HCT116 (cell line): Measurements from ENCODE around the gene GRAMD2A. TPM values are rescaled to one million over a fixed set of nuclear protein-coding genes. Genes with fewer than 3 reads are reported as not detected.

Source experiments
- ATAC-seq: fragments of 200-7000 bp; cut with Tn5 transposase; 2 replicates; pipeline ENCODE4 v1.9.1; 2020; ENCODE audit warnings: mild to moderate bottlenecking, moderate library complexity
- BruUV-seq: library from RNA; stranded (reverse); fragments of 400-500 nt; replicated peaks from 2 replicates; lab custom pipeline; 2021; lab: Mats Ljungman, UMichigan
- CTCF ChIA-PET: fragments of 300-600 bp; sonication (Branson Sonifier 250); formaldehyde crosslinking; loops from one replicate; lab custom pipeline; 2021; ENCODE audit warnings: antibody characterized with exemption; lab: Charles Lee
- POLR2A ChIA-PET: fragments of 300-600, 350-600 bp; sonication (Branson Sonifier 250); formaldehyde crosslinking; loops from one replicate; lab custom pipeline; 2021; ENCODE audit warnings: antibody characterized with exemption; lab: Charles Lee
- RAD21 ChIA-PET, 2 experiments: fragments of 300-600 bp; sonication (Branson Sonifier 250); formaldehyde crosslinking; loops; one replicate each; lab custom pipeline; 2023; ENCODE audit warnings: low total read pairs in 2 of 2; ENCODE audit not compliant: uncharacterized antibody in 2 of 2, unreplicated experiment in 2 of 2, low non-redundant PET in 1 of 2; lab: Charles Lee
- DNase-seq: peaks from one replicate; pipeline ENCODE4 v3.0.0-alpha.2; 2010; ENCODE audit warnings: low read depth, low spot score
- H2AFZ ChIP-seq: fragments of 200-600 bp; shearing (Covaris generic), sonication (generic); 2 replicates; pipeline ENCODE4 v1.6.1; 2017; ENCODE audit warnings: low read depth, mixed run types, mixed read lengths, antibody characterized with exemption, low read length; ENCODE audit not compliant: poor library complexity, severe bottlenecking
- H3K27ac ChIP-seq: 2 replicates; pipeline ENCODE4 v1.5.1; 2012; ENCODE audit warnings: low read depth, low read length
- H3K27me3 ChIP-seq: fragments of 200-600 bp; sonication (generic); 2 replicates; pipeline ENCODE4 v1.6.1; 2016; ENCODE audit warnings: mixed run types, low read length, mixed read lengths; ENCODE audit not compliant: insufficient read depth
- H3K36me3 ChIP-seq, 2 experiments: fragments of 200-500 bp in 1 of 2; fragments of 200-600 bp in 1 of 2; sonication (Bioruptor generic) in 1 of 2; sonication (generic) in 1 of 2; 2 replicates each; pipeline versions ENCODE4 v1.5.1 to v1.6.1; 2014 to 2016; ENCODE audit warnings: low read length in 2 of 2, inconsistent platforms in 1 of 2, mixed read lengths in 1 of 2, mixed run types in 1 of 2; ENCODE audit not compliant: insufficient read depth in 2 of 2, control insufficient read depth in 1 of 2
- H3K4me1 ChIP-seq, 2 experiments: fragments of 200-600 bp in 1 of 2; sonication (generic) in 1 of 2; 2 replicates each; pipeline versions ENCODE4 v1.5.1 to v1.6.1; 2012 to 2017; ENCODE audit warnings: low read length in 2 of 2, inconsistent platforms in 1 of 2, mild to moderate bottlenecking in 1 of 2, mixed read lengths in 1 of 2, mixed run types in 1 of 2, moderate library complexity in 1 of 2; ENCODE audit not compliant: insufficient read depth in 2 of 2, control insufficient read depth in 1 of 2
- H3K4me2 ChIP-seq: fragments of 200-600 bp; sonication (generic); 2 replicates; pipeline ENCODE4 v1.6.1; 2017; ENCODE audit warnings: mixed run types, low read length, mixed read lengths
- H3K4me3 ChIP-seq, 2 experiments: fragments of 200-600 bp in 1 of 2; sonication (generic) in 1 of 2; replicated peaks in 1 of 2; 2 replicates each; pipeline ENCODE4 v1.5.1; 2011 to 2016; ENCODE audit warnings: low read length in 2 of 2, control low read depth in 1 of 2, low read depth in 1 of 2, mild to moderate bottlenecking in 1 of 2, mixed read lengths in 1 of 2, mixed run types in 1 of 2
- H3K79me2 ChIP-seq: fragments of 200-600 bp; sonication (generic); 2 replicates; pipeline ENCODE4 v1.6.1; 2017; ENCODE audit warnings: mild to moderate bottlenecking, mixed run types, low read length, moderate library complexity, mixed read lengths; ENCODE audit not compliant: insufficient read depth
- H3K9ac ChIP-seq: fragments of 200-600 bp; sonication (generic); 2 replicates; pipeline ENCODE4 v1.6.1; 2016; ENCODE audit warnings: low read length, mixed read lengths
- H3K9me2 ChIP-seq: fragments of 200-600 bp; sonication (generic), shearing (Covaris generic); 2 replicates; pipeline ENCODE4 v1.6.1; 2017; ENCODE audit warnings: mixed run types, mild to moderate bottlenecking, moderate library complexity; ENCODE audit not compliant: insufficient read depth
- H3K9me3 ChIP-seq, 2 experiments: fragments of 200-500 bp in 1 of 2; fragments of 200-600 bp in 1 of 2; sonication (Bioruptor generic) in 1 of 2; sonication (generic) in 1 of 2; 2 replicates each; pipeline ENCODE4 v1.6.1; 2014 to 2017; ENCODE audit warnings: low read length in 2 of 2, mixed read lengths in 2 of 2, inconsistent platforms in 1 of 2, low read depth in 1 of 2, mild to moderate bottlenecking in 1 of 2, mixed run types in 1 of 2, moderate library complexity in 1 of 2; ENCODE audit not compliant: control insufficient read depth in 1 of 2, insufficient read depth in 1 of 2
- H4K20me1 ChIP-seq: fragments of 200-600 bp; sonication (generic), shearing (Covaris generic); 2 replicates; pipeline ENCODE4 v1.6.1; 2017; ENCODE audit warnings: mixed run types, mild to moderate bottlenecking, moderate library complexity; ENCODE audit not compliant: insufficient read depth
- ELF1 ChIP-seq: IDR thresholded peaks from 2 replicates; pipeline ENCODE4 v1.6.1; 2012; ENCODE audit warnings: low read depth, borderline replicate concordance
- EZH2 ChIP-seq: fragments of 200-600 bp; sonication (generic); IDR thresholded peaks from 2 replicates; pipeline ENCODE4 v1.6.1; 2017; ENCODE audit warnings: antibody characterized with exemption, mixed run types
- POLR2A ChIP-seq: IDR thresholded peaks from 2 replicates; pipeline ENCODE4 v1.7.0; 2011; ENCODE audit warnings: borderline replicate concordance; ENCODE audit not compliant: insufficient read depth, insufficient read length; ENCODE audit errors: extremely low read depth
- POLR2AphosphoS5 ChIP-seq: IDR thresholded peaks from 2 replicates; pipeline ENCODE4 v1.6.1; 2011; ENCODE audit warnings: mild to moderate bottlenecking, low read depth, low read length, moderate library complexity
- TCF7L2 ChIP-seq: IDR thresholded peaks from 2 replicates; pipeline ENCODE4 v1.7.0; 2011; ENCODE audit warnings: borderline replicate concordance, inconsistent platforms; ENCODE audit not compliant: insufficient read depth, insufficient read length; ENCODE audit errors: extremely low read depth
- YY1 ChIP-seq: IDR thresholded peaks from 2 replicates; pipeline ENCODE4 v1.6.1; 2011; ENCODE audit warnings: low read length, low read depth, moderate library complexity, mild to moderate bottlenecking; ENCODE audit not compliant: insufficient replicate concordance; ENCODE audit errors: extremely low read depth
- intact Hi-C: fragments of 100-400 bp; cut with micrococcal nuclease; formaldehyde crosslinking; loops from 2 replicates; pipeline ENCODE4 v1.10.0; 2022
- total RNA-seq: library from RNA; stranded (reverse); gene quantifications from one replicate; pipeline ENCODE4 v1.2.1, GENCODE V29; 2021; ENCODE audit not compliant: unreplicated experiment

Gene GRAMD2A
- total RNA-seq, 1 experiment from 2014 or later: 8.0 TPM

DNA sequence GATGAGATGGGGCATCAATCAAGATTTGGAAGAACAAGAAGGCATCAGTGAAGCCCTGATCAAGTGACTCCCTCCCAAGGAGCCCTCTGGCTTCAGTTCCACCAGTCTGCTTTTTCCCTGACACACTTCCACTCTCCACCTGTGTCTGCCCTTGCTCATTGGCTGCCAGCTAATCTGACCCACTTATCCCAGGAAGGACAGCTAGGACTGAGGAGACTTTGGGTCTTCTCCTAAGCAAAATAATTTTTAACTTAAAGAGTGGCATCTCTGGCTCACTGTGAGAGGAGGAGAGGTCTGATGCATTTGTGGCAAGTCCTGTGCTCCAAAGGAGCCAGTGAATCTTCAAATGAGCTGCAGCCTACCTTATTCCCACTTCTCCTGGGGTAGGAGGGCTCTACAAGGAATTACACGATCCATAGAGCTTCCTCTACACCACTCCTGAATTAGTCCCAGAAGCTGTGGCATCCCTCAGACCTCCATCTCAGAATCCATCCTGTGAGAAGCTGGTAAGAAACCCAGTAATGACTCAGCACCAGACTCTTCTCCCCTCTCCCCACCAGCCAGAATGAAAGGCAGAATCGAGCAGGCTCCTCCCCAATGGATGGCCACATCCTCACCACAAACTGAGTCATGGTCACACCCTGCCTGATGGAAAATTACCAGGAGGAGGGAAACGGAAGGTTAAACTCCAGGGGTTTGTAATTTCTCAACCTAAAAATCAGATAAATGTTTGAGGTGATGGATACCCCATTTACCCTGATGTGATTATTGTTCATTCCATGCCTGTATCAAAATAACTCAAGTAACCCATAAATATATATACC is 39.7 kb upstream of the GRAMD2A start:
- ChIA-PET POLR2A (interaction anchor here (2.0 to 4.9 kb wide), 2 partner anchors 10 to 38 kb away, joined by 4 to 48 read pairs; no protein-coding TSS in a partner anchor), RAD21 (no interaction called here)
- Histone ChIP-seq H3K9me2 (no peaks in the 10 kb centered on the region), H3K27me3 (no peaks in the 10 kb centered on the region), H3K79me2 (peaks cover 12% of the 10 kb centered on the region), H3K9ac (peak overlapping the region; percentile 63), H3K36me3 (peaks cover 6 to 12% of the 10 kb centered on the region in 2 experiments; a peak in 3 of 4 replicates), H3K9me3 (no peaks in the 10 kb centered on the region), H3K4me2 (peak overlapping the region; percentile 73)
- DNase-seq: peak; percentile 92
- no peak for TF ChIP-seq EZH2
- peak; percentile 59 for TF ChIP-seq YY1
- peak; percentile 38 for TF ChIP-seq POLR2A
- TF ChIP-seq ELF1: no peak
- TF ChIP-seq TCF7L2: peak; percentile 52
- TF ChIP-seq POLR2AphosphoS5: peak; percentile 88
- TF ChIP-seq, all 23 proteins: peak for 4
- no peaks in the 10 kb centered on the region for H4K20me1 ChIP-seq
- H2AFZ ChIP-seq: no peak overlapping the region
- CTCF ChIA-PET: interaction anchor here (0.8 to 2.4 kb wide), 2 partner anchors 10 to 37 kb away, joined by 3 to 6 read pairs; no protein-coding TSS in a partner anchor
- peaks cover 31 to 45% of the 10 kb centered on the region in 2 experiments for H3K4me1 ChIP-seq
- H3K4me3 ChIP-seq: peak overlapping the region; percentile 52 to 62
- TSS peak; percentile 96 for BruUV-seq
- H3K27ac ChIP-seq: peak overlapping the region; percentile 93
- ATAC-seq: peak; percentile 93
- intact Hi-C loops: loop anchor here (10.0 kb wide), 1 partner anchor 238 kb away; the partner anchor contains the start of gene ARIH1
